Measurements from ENCODE around the gene PHF19. TPM values are rescaled to one million over a fixed set of nuclear protein-coding genes. Genes with fewer than 3 reads are reported as not detected.

The PHF19 gene
- total and polyA plus RNA-seq, 8 donors = 37.0 to 55.0 (median 45.7) TPM

GRCh38 chr9:120901755-120902568 lies 25.0 kb upstream of the PHF19 start:
- TF ChIP-seq CTCF (IDR thresholded peaks at IDR 0.05) = no peak
- ATAC-seq = no peak
- Histone ChIP-seq H3K36me3 (peaks cover 0 to 40% of the 10 kb centered on the region in 2 donors), H3K27ac (no peak overlapping the region), H3K9me3 (no peaks in the 10 kb centered on the region), H3K4me1 (peaks cover 0 to 7% of the 10 kb centered on the region in 2 donors), H3K4me3 (no peak overlapping the region), H3K27me3 (no peaks in the 10 kb centered on the region)
- DNase-seq = no peak
- intact Hi-C loops (cut with DNase I) = no loop called here

GRCh38 chr9:120900824-120901223 lies 23.8 kb upstream of the PHF19 start:
- TF ChIP-seq CTCF (IDR thresholded peaks at IDR 0.05) = no peak
- no peak for ATAC-seq
- intact Hi-C loops (cut with DNase I) = no loop called here

GRCh38 chr9:120899490-120900068 lies 22.6 kb upstream of the PHF19 start:
- intact Hi-C loops (cut with DNase I) = no loop called here
- TF ChIP-seq CTCF (IDR thresholded peaks at IDR 0.05) = no peak
- H3K36me3 ChIP-seq = peaks cover 0 to 20% of the 10 kb centered on the region in 2 donors
- DNase-seq = no peak
- ATAC-seq = no peak
- H3K9me3 ChIP-seq = no peaks in the 10 kb centered on the region
- no peak overlapping the region for H3K27ac ChIP-seq
- H3K4me1 ChIP-seq = peaks cover 5 to 8% of the 10 kb centered on the region in 2 donors
- no peak overlapping the region for H3K4me3 ChIP-seq
- peaks cover 0 to 5% of the 10 kb centered on the region in 2 donors for H3K27me3 ChIP-seq

More at GRCh38 chr9:120900824-120901223, 23.8 kb upstream of the PHF19 start:
- Histone ChIP-seq H3K4me3 (no peak overlapping the region), H3K9me3 (no peaks in the 10 kb centered on the region), H3K27ac (no peak overlapping the region), H3K36me3 (peaks cover 0 to 31% of the 10 kb centered on the region in 2 donors), H3K4me1 (peaks cover 0 to 8% of the 10 kb centered on the region in 2 donors), H3K27me3 (no peaks in the 10 kb centered on the region)
- DNase-seq = no peak

- Histone ChIP-seq H3K27me3 (peaks cover 0 to 5% of the 10 kb centered on the region in 2 donors), H3K27ac (no peak overlapping the region), H3K36me3 (peaks cover 0 to 8% of the 10 kb centered on the region in 2 donors), H3K4me1 (peaks cover 8 to 15% of the 10 kb centered on the region in 2 donors), H3K9me3 (no peaks in the 10 kb centered on the region), H3K4me3 (no peak overlapping the region)
- TF ChIP-seq CTCF (IDR thresholded peaks at IDR 0.05) = no peak
- intact Hi-C loops (cut with DNase I) = no loop called here
- DNase-seq (no peak), ATAC-seq (no peak)
These were observed 21.4 kb upstream of the PHF19 start for GRCh38 chr9:120898396-120898795.

GRCh38 chr9:120895951-120896350 lies 19.0 kb upstream of the PHF19 start:
- intact Hi-C loops (cut with DNase I) = no loop called here

More at GRCh38 chr9:120895951-120896350, 19.0 kb upstream of the PHF19 start:
- H3K36me3 ChIP-seq = no peaks in the 10 kb centered on the region
- H3K27ac ChIP-seq = no peak overlapping the region
- DNase-seq = no peak
- H3K4me1 ChIP-seq = peaks cover 11 to 26% of the 10 kb centered on the region in 2 donors
- no peak for TF ChIP-seq CTCF (IDR thresholded peaks at IDR 0.05)
- no peak overlapping the region for H3K4me3 ChIP-seq
- H3K9me3 ChIP-seq = no peaks in the 10 kb centered on the region
- ATAC-seq = no peak
- H3K27me3 ChIP-seq = peaks cover 0 to 5% of the 10 kb centered on the region in 2 donors

All from left lung (tissue), 10 donors.